ENCODE measurements around the gene OTUD5.
A peak's percentile ranks its signal among the peaks of the same experiment; 100 is the strongest.
"Not testable (repeated sequence)": the region's sequence is repeated elsewhere in the genome, so short reads cannot be mapped to it uniquely, and the experiment has no call there.

OTUD5 gene

GRCh38 chrX:48957477-48957826, at the start of gene OTUD5:
Gene OTUD5 (minus strand): TSS chrX:48957607. CDS start chrX:48957570, 37 bp downstream.
- DNase-seq (ENCODE audit: low spot score): peak; percentile 67

GRCh38 chrX:49003696-49004095, 46.3 kb upstream of the OTUD5 start:
- no peak for DNase-seq (ENCODE audit: low spot score)

- peak; percentile 83 for DNase-seq (ENCODE audit: low spot score)
Measured at GRCh38 chrX:49002091-49002935, 44.9 kb upstream of the OTUD5 start, which contains the start of gene GRIPAP1. Gene GRIPAP1 (minus strand): TSS chrX:49002264. CDS start chrX:49002229, 35 bp downstream.

GRCh38 chrX:49001521-49002090, 44.2 kb upstream of the OTUD5 start:
- DNase-seq (ENCODE audit: low spot score): peak; percentile 42

- DNase-seq (ENCODE audit: low spot score): no peak
Measured at GRCh38 chrX:49000636-49001035, 43.2 kb upstream of the OTUD5 start.

GRCh38 chrX:48999030-48999429, 41.6 kb upstream of the OTUD5 start:
- peak; percentile 16 for DNase-seq (ENCODE audit: low spot score)

- no peak for DNase-seq (ENCODE audit: low spot score)
Measured at GRCh38 chrX:48998391-48998790, 41.0 kb upstream of the OTUD5 start.

GRCh38 chrX:48997865-48998264, 40.5 kb upstream of the OTUD5 start:
- DNase-seq (ENCODE audit: low spot score): no peak

- DNase-seq (ENCODE audit: low spot score): no peak
Measured at GRCh38 chrX:48997455-48997854, 40.0 kb upstream of the OTUD5 start.

GRCh38 chrX:48996969-48997368, 39.6 kb upstream of the OTUD5 start:
- DNase-seq (ENCODE audit: low spot score): no peak

- DNase-seq (ENCODE audit: low spot score): no peak
Measured at GRCh38 chrX:48992341-48992740, 34.9 kb upstream of the OTUD5 start.

GRCh38 chrX:48989483-48989882, 32.1 kb upstream of the OTUD5 start:
- no peak for DNase-seq (ENCODE audit: low spot score)

GRCh38 chrX:48983896-48984295, 26.5 kb upstream of the OTUD5 start:
- DNase-seq (ENCODE audit: low spot score): no peak

GRCh38 chrX:48983081-48983480, 25.7 kb upstream of the OTUD5 start:
- DNase-seq (ENCODE audit: low spot score): no peak

GRCh38 chrX:48981178-48981577, 23.8 kb upstream of the OTUD5 start:
- DNase-seq (ENCODE audit: low spot score): no peak

- not testable (repeated sequence) for DNase-seq (ENCODE audit: low spot score)
Measured at GRCh38 chrX:48980341-48980740, 22.9 kb upstream of the OTUD5 start.

- DNase-seq (ENCODE audit: low spot score): no peak
Measured at GRCh38 chrX:48978226-48978625, 20.8 kb upstream of the OTUD5 start.

GRCh38 chrX:48976086-48976485, 18.7 kb upstream of the OTUD5 start:
- DNase-seq (ENCODE audit: low spot score): no peak

GRCh38 chrX:48975541-48975940, 18.1 kb upstream of the OTUD5 start:
- DNase-seq (ENCODE audit: low spot score): no peak

- DNase-seq (ENCODE audit: low spot score): no peak
Measured at GRCh38 chrX:48975041-48975440, 17.6 kb upstream of the OTUD5 start.

GRCh38 chrX:48974574-48974973, 17.2 kb upstream of the OTUD5 start:
- DNase-seq (ENCODE audit: low spot score): no peak

- no peak for DNase-seq (ENCODE audit: low spot score)
Measured at GRCh38 chrX:48974033-48974432, 16.6 kb upstream of the OTUD5 start.
